Measurements from ENCODE around the gene REC114.

The REC114 gene

DNA sequence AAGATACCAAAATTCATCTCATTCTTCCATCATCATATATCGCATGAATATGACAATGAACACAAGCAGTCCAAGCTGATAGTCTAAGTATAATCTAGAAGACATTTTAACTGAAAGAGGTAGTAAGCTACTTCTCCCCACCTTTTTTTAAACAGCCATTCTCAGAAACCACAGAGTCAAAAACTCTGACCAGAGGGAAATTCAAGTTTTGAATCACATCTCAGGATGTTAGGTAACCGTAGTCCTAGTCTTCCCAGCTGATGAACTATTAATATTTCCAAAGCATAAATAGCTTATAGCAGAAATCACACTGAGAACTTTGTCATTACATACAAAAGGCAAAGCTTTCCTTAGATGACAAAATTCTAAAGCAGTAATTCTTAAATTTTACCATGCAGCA lies 164.4 kb downstream of the REC114 start:
- DNase-seq (ENCODE audit: low spot score): no peak

DNA sequence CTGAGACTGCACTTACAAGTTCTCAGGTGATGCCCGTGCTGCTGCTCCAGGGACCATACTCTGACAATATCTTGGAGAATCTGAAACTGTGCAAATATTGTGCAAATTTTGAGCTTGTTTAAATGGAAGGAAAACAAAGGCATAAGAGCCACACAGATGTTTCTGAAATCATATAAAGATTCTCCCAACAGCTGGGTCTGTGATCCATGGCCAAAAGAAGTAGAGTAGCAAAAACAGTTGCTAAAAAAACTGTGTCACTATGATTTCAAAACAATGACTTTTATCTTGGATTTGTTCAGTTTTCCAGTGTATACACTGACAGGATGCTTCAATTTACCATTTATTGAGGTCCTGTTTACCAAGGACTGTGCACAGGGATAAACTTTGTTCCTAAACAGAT lies 164.9 kb downstream of the REC114 start:
- no peak for DNase-seq (ENCODE audit: low spot score)

DNA sequence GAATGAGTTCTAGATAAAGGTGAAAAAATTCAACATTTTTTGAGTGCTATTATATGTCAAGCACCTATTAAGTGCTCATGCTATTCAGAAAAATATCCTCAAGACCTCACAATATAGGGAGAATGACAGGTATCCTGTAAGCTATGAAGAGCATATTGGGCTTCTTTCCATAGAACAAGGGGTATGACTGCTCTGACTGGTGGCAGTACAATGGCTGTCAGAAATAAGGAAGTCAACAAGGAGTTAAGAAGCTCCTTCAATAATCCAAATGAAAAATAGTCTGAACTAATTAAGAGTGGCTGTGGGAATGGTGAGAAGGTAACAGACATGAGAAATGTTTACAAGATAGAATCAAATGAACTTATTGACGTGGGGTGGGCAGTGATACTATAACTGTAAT lies 165.5 kb downstream of the REC114 start:
- no peak for DNase-seq (ENCODE audit: low spot score)

DNA sequence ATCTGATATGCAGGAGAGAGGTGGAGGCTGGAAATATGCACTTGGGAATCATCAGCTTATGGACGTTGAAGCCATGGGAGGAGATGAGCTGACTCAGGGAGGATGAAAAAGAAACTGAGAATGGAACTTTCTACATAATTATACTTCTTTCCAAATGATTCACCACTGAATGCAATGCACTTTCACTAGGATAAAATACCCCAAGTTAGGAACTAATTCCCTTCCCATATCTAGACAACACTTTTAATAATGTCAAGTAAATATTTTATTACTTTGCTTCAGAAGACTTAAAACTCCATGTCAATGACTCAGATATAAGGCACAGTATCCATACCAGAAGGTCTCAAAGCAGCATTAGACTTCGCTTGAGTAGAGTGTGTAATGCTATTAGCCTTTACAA lies 166.0 kb downstream of the REC114 start:
- DNase-seq (ENCODE audit: low spot score): no peak
